Measurements from ENCODE around the gene ZNF804A. TPM values are rescaled to one million over a fixed set of nuclear protein-coding genes. Genes with fewer than 3 reads are reported as not detected.

The ZNF804A gene
- total RNA-seq, 1 experiment from 2014 or later: not detected

DNA sequence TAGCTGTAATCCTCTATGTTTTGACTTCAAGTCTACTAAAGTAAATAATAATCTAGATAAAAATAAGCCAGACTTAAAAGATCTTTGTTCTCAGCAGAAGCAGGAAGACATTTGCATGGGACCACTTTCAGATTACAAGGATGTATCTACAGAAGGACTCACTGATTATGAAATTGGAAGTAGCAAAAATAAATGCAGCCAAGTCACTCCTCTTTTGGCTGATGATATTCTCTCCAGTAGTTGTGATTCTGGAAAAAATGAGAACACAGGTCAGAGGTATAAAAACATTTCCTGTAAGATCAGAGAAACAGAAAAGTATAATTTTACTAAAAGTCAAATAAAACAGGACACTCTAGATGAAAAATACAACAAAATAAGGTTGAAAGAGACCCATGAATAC lies 338.4 kb downstream of the ZNF804A start:
- no peak for DNase-seq (ENCODE audit: low spot score)

GRCh38 chr2:184938221-184938985 lies 340.1 kb downstream of the ZNF804A start:
- no peak for DNase-seq (ENCODE audit: low spot score)

DNA sequence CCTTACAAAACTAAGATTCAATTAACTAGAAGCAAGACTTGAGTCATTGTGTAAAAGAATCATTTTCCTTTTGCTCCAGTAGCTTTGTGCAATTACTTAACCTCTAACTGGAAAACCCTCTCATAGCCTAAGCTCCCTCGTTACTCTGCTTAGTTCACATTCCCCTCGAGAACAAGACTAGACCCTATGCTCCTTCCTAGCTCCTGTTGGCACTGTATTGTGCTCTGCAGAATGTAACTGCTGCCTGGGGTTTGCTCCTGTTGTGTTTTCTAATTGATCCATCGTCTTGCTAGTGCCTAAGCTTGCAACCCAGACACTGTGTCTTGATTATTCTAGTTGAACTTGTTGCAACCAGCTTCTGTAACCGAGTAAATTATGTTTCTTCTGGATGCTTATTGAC lies 347.0 kb downstream of the ZNF804A start:
- DNase-seq (ENCODE audit: low spot score): no peak

GRCh38 chr2:184945824-184946223 lies 347.5 kb downstream of the ZNF804A start:
- DNase-seq (ENCODE audit: low spot score): no peak

DNA sequence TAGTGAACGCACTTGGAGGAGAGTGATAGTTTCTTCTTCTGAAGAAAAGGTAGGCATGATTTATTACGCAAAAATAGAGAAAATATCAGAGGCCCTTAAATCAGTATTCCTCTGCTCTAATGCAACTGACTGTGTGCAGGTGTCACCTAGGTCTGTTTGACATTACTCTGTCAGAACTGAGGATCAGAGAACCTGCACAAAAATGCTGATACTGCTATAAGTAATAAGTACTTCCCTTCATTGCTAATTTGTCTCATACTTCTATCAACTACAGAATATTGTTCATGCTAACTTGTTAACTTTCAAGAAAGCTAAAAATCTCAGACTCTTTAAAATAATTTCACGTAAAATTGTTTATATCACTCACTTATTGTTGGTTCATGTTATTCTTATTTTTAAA lies 358.5 kb downstream of the ZNF804A start:
- DNase-seq (ENCODE audit: low spot score): no peak

DNA sequence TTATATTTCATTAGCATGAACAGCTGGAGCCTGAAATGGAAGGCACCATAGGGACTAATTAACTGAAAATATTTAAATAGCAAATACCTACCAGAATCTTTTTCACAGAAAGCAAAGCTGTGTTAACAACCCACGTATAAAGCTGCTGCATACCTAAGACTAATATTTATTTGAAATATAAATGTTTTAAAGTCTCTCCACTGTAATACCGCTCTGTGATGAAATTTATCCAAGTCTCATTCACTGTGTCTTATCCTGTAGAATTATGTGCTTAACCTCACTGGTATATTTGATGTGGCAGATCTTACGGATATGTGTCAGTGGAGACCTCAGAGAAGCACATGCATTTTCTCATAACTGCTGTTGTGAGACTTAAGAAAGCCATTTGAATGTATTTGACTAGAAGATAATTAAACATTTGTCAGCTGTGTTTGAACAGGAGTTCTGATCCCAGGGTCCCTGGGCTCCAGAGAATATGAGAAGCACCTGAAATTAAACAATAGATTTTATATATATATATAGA lies 373.3 kb downstream of the ZNF804A start:
- no peak for DNase-seq (ENCODE audit: low spot score)
